ENCODE results near the gene FAM20A.

The FAM20A gene

DNA sequence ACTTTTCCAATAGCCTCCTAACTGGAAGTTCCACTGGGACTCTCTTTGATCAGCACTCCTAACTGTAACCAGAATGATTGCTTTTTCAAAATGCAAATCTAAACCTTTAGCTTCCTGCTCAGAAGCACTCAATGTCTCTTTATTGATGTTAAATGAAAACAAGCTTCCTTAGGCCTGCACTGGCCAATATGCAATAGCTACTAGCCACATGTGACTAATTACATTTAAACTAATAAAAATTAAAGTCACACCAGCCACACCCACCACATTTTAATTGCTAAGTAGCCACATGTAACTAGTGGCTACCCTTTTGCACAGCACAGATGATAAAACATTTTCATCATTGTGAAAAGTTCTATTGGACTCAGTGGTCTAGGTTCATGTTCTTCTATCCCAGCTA is 31.8 kb downstream of the FAM20A start:
- Histone ChIP-seq H3K4me3 (IDR thresholded peaks at IDR 0.05; ENCODE audit: insufficient read depth, low read depth, low read length) (no peak overlapping the region), H3K9ac (no peak overlapping the region), H4K20me1 (ENCODE audit: insufficient read depth) (no peaks in the 10 kb centered on the region), H3K79me2 (ENCODE audit: insufficient read depth, low read depth) (no peaks in the 10 kb centered on the region), H3K27ac (no peak overlapping the region), H3K4me1 (ENCODE audit: low read depth, poor library complexity, severe bottlenecking) (no peaks in the 10 kb centered on the region), H3K36me3 (ENCODE audit: insufficient read depth) (no peaks in the 10 kb centered on the region), H3K27me3 (ENCODE audit: insufficient read depth, low read depth) (no peaks in the 10 kb centered on the region), H2AFZ (ENCODE audit: low read depth) (no peak overlapping the region), H3K4me2 (no peak overlapping the region)
- TF ChIP-seq, protein P1, sequence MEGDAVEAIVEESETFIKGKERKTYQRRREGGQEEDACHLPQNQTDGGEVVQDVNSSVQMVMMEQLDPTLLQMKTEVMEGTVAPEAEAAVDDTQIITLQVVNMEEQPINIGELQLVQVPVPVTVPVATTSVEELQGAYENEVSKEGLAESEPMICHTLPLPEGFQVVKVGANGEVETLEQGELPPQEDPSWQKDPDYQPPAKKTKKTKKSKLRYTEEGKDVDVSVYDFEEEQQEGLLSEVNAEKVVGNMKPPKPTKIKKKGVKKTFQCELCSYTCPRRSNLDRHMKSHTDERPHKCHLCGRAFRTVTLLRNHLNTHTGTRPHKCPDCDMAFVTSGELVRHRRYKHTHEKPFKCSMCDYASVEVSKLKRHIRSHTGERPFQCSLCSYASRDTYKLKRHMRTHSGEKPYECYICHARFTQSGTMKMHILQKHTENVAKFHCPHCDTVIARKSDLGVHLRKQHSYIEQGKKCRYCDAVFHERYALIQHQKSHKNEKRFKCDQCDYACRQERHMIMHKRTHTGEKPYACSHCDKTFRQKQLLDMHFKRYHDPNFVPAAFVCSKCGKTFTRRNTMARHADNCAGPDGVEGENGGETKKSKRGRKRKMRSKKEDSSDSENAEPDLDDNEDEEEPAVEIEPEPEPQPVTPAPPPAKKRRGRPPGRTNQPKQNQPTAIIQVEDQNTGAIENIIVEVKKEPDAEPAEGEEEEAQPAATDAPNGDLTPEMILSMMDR (conservative IDR thresholded peaks at IDR 0.05; ENCODE audit: low read depth, low read length), result no peak

GRCh38 chr17:68568581-68568980 is 32.6 kb downstream of the FAM20A start:
- H4K20me1 ChIP-seq (ENCODE audit: insufficient read depth), result no peaks in the 10 kb centered on the region
- H3K4me2 ChIP-seq, result no peak overlapping the region
- no peaks in the 10 kb centered on the region for H3K27me3 ChIP-seq (ENCODE audit: insufficient read depth, low read depth)
- H3K79me2 ChIP-seq (ENCODE audit: insufficient read depth, low read depth), result no peaks in the 10 kb centered on the region
- no peak overlapping the region for H3K27ac ChIP-seq
- no peaks in the 10 kb centered on the region for H3K36me3 ChIP-seq (ENCODE audit: insufficient read depth)
- TF ChIP-seq, protein P1 (conservative IDR thresholded peaks at IDR 0.05; ENCODE audit: low read depth, low read length), result no peak
- H3K4me3 ChIP-seq (IDR thresholded peaks at IDR 0.05; ENCODE audit: insufficient read depth, low read depth, low read length), result no peak overlapping the region
- no peak overlapping the region for H2AFZ ChIP-seq (ENCODE audit: low read depth)
- no peaks in the 10 kb centered on the region for H3K4me1 ChIP-seq (ENCODE audit: low read depth, poor library complexity, severe bottlenecking)
- H3K9ac ChIP-seq, result no peak overlapping the region

GRCh38 chr17:68567581-68567980 is 33.6 kb downstream of the FAM20A start:
- Histone ChIP-seq H3K79me2 (ENCODE audit: insufficient read depth, low read depth) (no peaks in the 10 kb centered on the region), H3K27ac (no peak overlapping the region), H4K20me1 (ENCODE audit: insufficient read depth) (no peaks in the 10 kb centered on the region), H2AFZ (ENCODE audit: low read depth) (no peak overlapping the region), H3K9ac (no peak overlapping the region), H3K4me2 (no peak overlapping the region), H3K27me3 (ENCODE audit: insufficient read depth, low read depth) (no peaks in the 10 kb centered on the region), H3K36me3 (ENCODE audit: insufficient read depth) (no peaks in the 10 kb centered on the region), H3K4me1 (ENCODE audit: low read depth, poor library complexity, severe bottlenecking) (no peaks in the 10 kb centered on the region), H3K4me3 (IDR thresholded peaks at IDR 0.05; ENCODE audit: insufficient read depth, low read depth, low read length) (no peak overlapping the region)
- TF ChIP-seq, protein P1 (conservative IDR thresholded peaks at IDR 0.05; ENCODE audit: low read depth, low read length), result no peak

GRCh38 chr17:68567035-68567434 is 34.1 kb downstream of the FAM20A start:
- Histone ChIP-seq H3K9ac (no peak overlapping the region), H4K20me1 (ENCODE audit: insufficient read depth) (no peaks in the 10 kb centered on the region), H3K4me3 (IDR thresholded peaks at IDR 0.05; ENCODE audit: insufficient read depth, low read depth, low read length) (no peak overlapping the region), H3K79me2 (ENCODE audit: insufficient read depth, low read depth) (no peaks in the 10 kb centered on the region), H3K27ac (no peak overlapping the region), H3K4me2 (no peak overlapping the region), H2AFZ (ENCODE audit: low read depth) (no peak overlapping the region), H3K36me3 (ENCODE audit: insufficient read depth) (no peaks in the 10 kb centered on the region), H3K27me3 (ENCODE audit: insufficient read depth, low read depth) (no peaks in the 10 kb centered on the region), H3K4me1 (ENCODE audit: low read depth, poor library complexity, severe bottlenecking) (no peaks in the 10 kb centered on the region)
- TF ChIP-seq, protein P1 (conservative IDR thresholded peaks at IDR 0.05; ENCODE audit: low read depth, low read length), result no peak

DNA sequence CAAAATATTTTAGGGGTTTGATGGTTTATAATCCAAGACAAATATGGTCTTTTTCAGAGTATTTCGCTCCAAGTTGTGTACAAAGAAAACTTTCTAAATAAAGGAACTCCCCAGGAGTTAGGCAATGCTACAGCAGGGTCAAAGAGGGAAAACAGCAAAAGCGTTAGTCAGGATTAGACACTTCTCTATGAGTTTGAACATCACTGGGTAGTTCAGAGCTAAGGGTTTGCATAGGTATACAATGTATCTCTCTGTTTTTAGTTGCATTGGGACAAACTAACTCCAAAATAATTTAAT is 34.8 kb downstream of the FAM20A start:
- Histone ChIP-seq H3K4me1 (ENCODE audit: low read depth, poor library complexity, severe bottlenecking) (no peaks in the 10 kb centered on the region), H3K27ac (no peak overlapping the region), H3K79me2 (ENCODE audit: insufficient read depth, low read depth) (no peaks in the 10 kb centered on the region), H2AFZ (ENCODE audit: low read depth) (no peak overlapping the region), H4K20me1 (ENCODE audit: insufficient read depth) (no peaks in the 10 kb centered on the region), H3K4me2 (no peak overlapping the region), H3K36me3 (ENCODE audit: insufficient read depth) (no peaks in the 10 kb centered on the region), H3K4me3 (IDR thresholded peaks at IDR 0.05; ENCODE audit: insufficient read depth, low read depth, low read length) (no peak overlapping the region), H3K9ac (no peak overlapping the region), H3K27me3 (ENCODE audit: insufficient read depth, low read depth) (no peaks in the 10 kb centered on the region)
- TF ChIP-seq, protein P1 (conservative IDR thresholded peaks at IDR 0.05; ENCODE audit: low read depth, low read length), result no peak
